Liver (tissue), 5 donors: Measurements from ENCODE around the gene SLC25A39. TPM values are rescaled to one million over a fixed set of nuclear protein-coding genes. Genes with fewer than 3 reads are reported as not detected.

Source experiments
- polyA plus RNA-seq, 2 donors: library from polyadenylated mRNA; stranded (reverse) in 1 of 2; unstranded in 1 of 2; fragments of 200-250 nt in 1 of 2; fragments of >200 nt in 1 of 2; fragmentation: Nextera tagmentation in 1 of 2; extraction: Ambion mirVana in 1 of 2; gene quantifications; one replicate each; pipeline versions ENCODE4 v1.2.1 to v1.2.3, GENCODE V29; 2013 to 2015
- small RNA-seq: library from RNA; depleted of rRNA; stranded (forward); fragments of <200 nt; gene quantifications from one replicate; pipeline ENCODE3, GENCODE V24; 2014
- total RNA-seq, 2 donors: library from RNA; depleted of rRNA; stranded (reverse); fragments of >200 nt; gene quantifications; one replicate each; pipeline ENCODE4 v1.2.3, GENCODE V29; 2014
- donor health status: healthy.
- donor health status: healthy.
- donor health status: healthy.

The SLC25A39 gene
- total and polyA plus RNA-seq, 4 donors = 62.0 to 395 (median 83.8) TPM

Small RNA genes lying within 50 kb of the gene (small RNA-seq; reads per million reads assigned to genes)
- not detected for gene RF00012
- gene RN7SL507P = not detected
- not detected for gene RNU6-453P

Other genes with a start within 250 kb of the SLC25A39 start
- 10 to 100 TPM; 18.2 to 20.3 TPM for gene HDAC5, start 201.2 kb downstream of the SLC25A39 start, total RNA-seq
- 10 to 100 TPM in 1 of 2 donors, 1 to 10 TPM in 1; 5.8 to 10.7 TPM for gene HDAC5, start 201.2 kb downstream of the SLC25A39 start, polyA plus RNA-seq
- gene HROB, start 182.9 kb downstream of the SLC25A39 start, total RNA-seq = 1 to 10 TPM in 1 of 2 donors, under 1 TPM in 1; 0.08 to 1.9 TPM
- gene HROB, start 182.9 kb downstream of the SLC25A39 start, polyA plus RNA-seq = under 1 TPM; 0.29 to 0.32 TPM
- under 1 TPM in 1 of 2 donors, not detected in 1; 0.37 TPM for gene ASB16, start 154.1 kb downstream of the SLC25A39 start, total RNA-seq
- gene ASB16, start 154.1 kb downstream of the SLC25A39 start, polyA plus RNA-seq = under 1 TPM; 0.02 to 0.08 TPM
- gene TMUB2, start 137.9 kb downstream of the SLC25A39 start, total RNA-seq = 10 to 100 TPM; 12.2 to 14.7 TPM
- 10 to 100 TPM; 13.3 to 18.8 TPM for gene TMUB2, start 137.9 kb downstream of the SLC25A39 start, polyA plus RNA-seq
- gene ATXN7L3, start 124.9 kb downstream of the SLC25A39 start, total RNA-seq = 10 to 100 TPM; 13.8 to 20.9 TPM
- gene ATXN7L3, start 124.9 kb downstream of the SLC25A39 start, polyA plus RNA-seq = 10 to 100 TPM in 1 of 2 donors, 1 to 10 TPM in 1; 5.1 to 15.7 TPM
- 10 to 100 TPM; 27.2 to 39.6 TPM for gene UBTF, start 105.1 kb downstream of the SLC25A39 start, total RNA-seq
- 10 to 100 TPM; 12.5 to 20.6 TPM for gene UBTF, start 105.1 kb downstream of the SLC25A39 start, polyA plus RNA-seq
- gene SLC4A1, start 56.7 kb downstream of the SLC25A39 start, total RNA-seq = 1,000 to 10,000 TPM in 1 of 2 donors, not detected in 1; 1,478 TPM
- under 1 TPM in 1 of 2 donors, not detected in 1; 0.14 TPM for gene SLC4A1, start 56.7 kb downstream of the SLC25A39 start, polyA plus RNA-seq
- 10 to 100 TPM in 1 of 2 donors, not detected in 1; 17.0 TPM for gene RUNDC3A, start 16.2 kb downstream of the SLC25A39 start, total RNA-seq
- under 1 TPM; 0.05 to 0.06 TPM for gene RUNDC3A, start 16.2 kb downstream of the SLC25A39 start, polyA plus RNA-seq
- gene GRN, start 20.5 kb upstream of the SLC25A39 start, total RNA-seq = 100 to 1,000 TPM in 1 of 2 donors, 10 to 100 TPM in 1; 90.9 to 166 TPM
- 100 to 1,000 TPM; 127 to 139 TPM for gene GRN, start 20.5 kb upstream of the SLC25A39 start, polyA plus RNA-seq
- gene FAM171A2, start 39.0 kb upstream of the SLC25A39 start, total RNA-seq = 1 to 10 TPM in 1 of 2 donors, under 1 TPM in 1; 0.08 to 1.1 TPM
- gene FAM171A2, start 39.0 kb upstream of the SLC25A39 start, polyA plus RNA-seq = under 1 TPM in 1 of 2 donors, not detected in 1; 0.18 TPM
- 10 to 100 TPM in 1 of 2 donors, under 1 TPM in 1; 0.25 to 23.8 TPM for gene ITGA2B, start 64.8 kb upstream of the SLC25A39 start, total RNA-seq
- gene ITGA2B, start 64.8 kb upstream of the SLC25A39 start, polyA plus RNA-seq = under 1 TPM; 0.22 to 0.38 TPM
- 10 to 100 TPM in 1 of 2 donors, 1 to 10 TPM in 1; 8.4 to 21.8 TPM for gene GPATCH8, start 178.6 kb upstream of the SLC25A39 start, total RNA-seq
- gene GPATCH8, start 178.6 kb upstream of the SLC25A39 start, polyA plus RNA-seq = 10 to 100 TPM in 1 of 2 donors, 1 to 10 TPM in 1; 4.2 to 11.4 TPM
- gene FZD2, start 232.7 kb upstream of the SLC25A39 start, total RNA-seq = under 1 TPM; 0.42 to 0.61 TPM
- under 1 TPM in 1 of 2 donors, not detected in 1; 0.37 TPM for gene FZD2, start 232.7 kb upstream of the SLC25A39 start, polyA plus RNA-seq